ENCODE data around the gene DCAF5. TPM values are rescaled to one million over a fixed set of nuclear protein-coding genes. Genes with fewer than 3 reads are reported as not detected.
A peak's percentile ranks its signal among the peaks of the same experiment; 100 is the strongest.

Gene DCAF5
- total RNA-seq, 1 donor from 2014 or later: 54.9 TPM

DNA sequence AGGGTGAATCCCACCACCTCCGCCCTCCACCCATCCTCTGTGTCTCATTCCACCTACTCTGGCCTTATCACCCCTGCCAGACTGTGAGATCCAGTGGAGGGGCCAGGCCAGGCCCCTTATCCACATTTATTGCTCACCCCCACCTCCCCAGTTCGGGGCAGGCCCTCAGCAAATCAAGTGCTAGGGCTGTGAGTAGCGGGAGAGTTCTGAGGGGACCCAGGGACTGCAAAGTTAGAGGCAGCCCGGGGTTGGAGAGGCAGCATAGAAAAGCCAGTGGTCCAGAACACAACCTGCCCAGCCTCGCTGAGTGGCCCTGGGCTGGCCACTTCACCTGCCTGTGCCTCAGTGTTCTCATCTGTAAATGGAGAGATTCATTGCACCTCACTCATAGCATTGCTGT is 146.6 kb downstream of the DCAF5 start:
- Mint-ChIP-seq H3K27me3 (no peaks in the 10 kb centered on the region), H3K4me3 (no peak overlapping the region), H3K27ac (no peak overlapping the region), H3K9me3 (peaks cover 2% of the 10 kb centered on the region), H3K36me3 (no peaks in the 10 kb centered on the region), H3K4me1 (ENCODE audit: unreplicated experiment) (peaks cover 20% of the 10 kb centered on the region)
- no peak for DNase-seq (ENCODE audit: extremely low spot score, unreplicated experiment)
- no peak for TF ChIP-seq CTCF (conservative IDR thresholded peaks at IDR 0.05)

DNA sequence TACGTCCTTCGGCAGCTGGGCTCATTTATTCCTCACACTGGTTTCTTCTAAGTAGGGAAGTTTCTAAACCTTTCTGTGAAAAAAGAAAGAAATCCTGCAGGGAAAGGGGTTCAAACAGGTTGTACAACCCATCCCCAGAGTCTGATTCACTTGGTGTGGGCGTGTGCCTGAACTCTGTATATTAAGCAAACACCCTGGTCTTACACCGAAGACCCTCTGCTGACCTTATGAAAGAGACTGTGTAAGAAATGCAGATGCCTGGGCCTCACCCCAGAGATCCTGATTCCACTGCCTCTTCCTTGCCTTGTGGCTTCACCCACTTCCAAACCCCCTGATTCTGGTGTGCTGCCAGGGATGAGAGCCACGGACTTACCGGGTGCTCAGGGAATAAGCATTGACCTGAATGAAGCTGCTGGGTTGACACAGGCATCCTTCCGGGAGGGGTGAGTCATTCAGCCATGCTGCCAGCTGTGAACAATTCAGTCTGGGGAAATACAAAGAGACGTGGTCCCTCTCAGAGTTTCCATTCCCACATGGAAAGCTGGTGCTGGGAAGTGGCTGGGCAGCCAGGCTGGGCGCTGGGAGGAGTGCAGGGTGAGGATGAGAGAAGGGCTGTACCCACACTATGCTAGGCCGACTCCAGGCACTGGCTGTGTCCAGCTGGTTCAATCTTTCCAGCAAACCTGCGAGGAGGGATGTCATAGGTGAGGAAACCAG is 147.3 kb downstream of the DCAF5 start:
- Mint-ChIP-seq H3K27ac (peak overlapping the region; percentile 63), H3K9me3 (peaks cover 4% of the 10 kb centered on the region), H3K36me3 (no peaks in the 10 kb centered on the region), H3K27me3 (no peaks in the 10 kb centered on the region), H3K4me3 (no peak overlapping the region), H3K4me1 (ENCODE audit: unreplicated experiment) (peaks cover 20% of the 10 kb centered on the region)
- DNase-seq (ENCODE audit: extremely low spot score, unreplicated experiment): no peak
- no peak for TF ChIP-seq CTCF (conservative IDR thresholded peaks at IDR 0.05)

- Mint-ChIP-seq H3K36me3 (no peaks in the 10 kb centered on the region), H3K9me3 (peaks cover 4% of the 10 kb centered on the region), H3K27me3 (no peaks in the 10 kb centered on the region), H3K4me1 (ENCODE audit: unreplicated experiment) (peaks cover 20% of the 10 kb centered on the region), H3K27ac (peak overlapping the region; percentile 17), H3K4me3 (no peak overlapping the region)
- TF ChIP-seq CTCF (conservative IDR thresholded peaks at IDR 0.05): no peak
- DNase-seq (ENCODE audit: extremely low spot score, unreplicated experiment): no peak
These were observed 148.0 kb downstream of the DCAF5 start for GRCh38 chr14:69004731-69005431.

DNA sequence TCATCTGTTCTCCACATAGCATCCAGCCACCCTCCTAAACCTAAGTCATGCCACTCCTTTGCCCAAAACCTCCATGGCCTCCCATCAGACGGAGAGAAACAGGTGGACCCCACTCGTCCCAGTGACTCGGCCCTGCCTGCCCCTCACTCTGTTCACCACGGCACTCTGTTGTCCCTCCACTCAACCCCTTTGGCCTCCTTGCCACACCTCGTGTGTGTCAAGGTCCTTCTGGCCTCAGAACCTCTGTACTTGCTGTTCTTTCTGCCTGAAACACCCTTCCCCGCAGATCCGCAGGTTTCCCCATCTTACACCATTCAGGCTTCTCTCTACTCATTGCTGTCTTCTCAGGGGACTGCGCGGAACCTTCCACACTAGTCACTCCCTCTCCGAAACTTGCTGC is 149.3 kb downstream of the DCAF5 start:
- no peak for TF ChIP-seq CTCF (conservative IDR thresholded peaks at IDR 0.05)
- no peak for DNase-seq (ENCODE audit: extremely low spot score, unreplicated experiment)
- no peaks in the 10 kb centered on the region for H3K36me3 Mint-ChIP-seq
- H3K4me3 Mint-ChIP-seq: no peak overlapping the region
- peaks cover 19% of the 10 kb centered on the region for H3K4me1 Mint-ChIP-seq (ENCODE audit: unreplicated experiment)
- H3K9me3 Mint-ChIP-seq: peaks cover 4% of the 10 kb centered on the region
- no peaks in the 10 kb centered on the region for H3K27me3 Mint-ChIP-seq
- no peak overlapping the region for H3K27ac Mint-ChIP-seq

- Mint-ChIP-seq H3K36me3 (no peaks in the 10 kb centered on the region), H3K27ac (no peak overlapping the region), H3K4me1 (ENCODE audit: unreplicated experiment) (peaks cover 19% of the 10 kb centered on the region), H3K9me3 (peaks cover 9% of the 10 kb centered on the region), H3K27me3 (no peaks in the 10 kb centered on the region), H3K4me3 (no peak overlapping the region)
- DNase-seq (ENCODE audit: extremely low spot score, unreplicated experiment): no peak
- TF ChIP-seq CTCF (conservative IDR thresholded peaks at IDR 0.05): no peak
These were observed 150.8 kb downstream of the DCAF5 start for GRCh38 chr14:69002069-69002468.

All from type B pancreatic cell (in vitro differentiated cells).